Measurements from ENCODE around the gene BICRAL. TPM values are rescaled to one million over a fixed set of nuclear protein-coding genes. Genes with fewer than 3 reads are reported as not detected.
"Not testable (repeated sequence)": the region's sequence is repeated elsewhere in the genome, so short reads cannot be mapped to it uniquely, and the experiment has no call there.

BICRAL gene
- total and polyA plus RNA-seq, 2 experiments from 2014 or later = 2.5 to 5.4 TPM

- WGBS, 2 experiments (ENCODE audit: low coverage in 1 of 2, low lambda C conversion rate in 2 of 2, missing lambda C conversion rate in 2 of 2) = 36 to 37% methylated on average over 8 of the region's 8 CpGs
- no peaks in the 10 kb centered on the region for H4K20me1 ChIP-seq (ENCODE audit: insufficient read depth)
- peak overlapping the region; percentile 74; the same call in 1 of the 2 replicates for H2AFZ ChIP-seq
- DNase-seq = no peak
- in situ Hi-C loops (cut with MboI) = loop anchor here (10.0 kb wide), 1 partner anchor 245 kb away; no protein-coding TSS in a partner anchor
- H3K4me2 ChIP-seq (ENCODE audit: unreplicated experiment) = no peak overlapping the region
- H3K4me3 ChIP-seq = no peak overlapping the region
- no peaks in the 10 kb centered on the region for H3K9me2 ChIP-seq (ENCODE audit: insufficient read depth)
- no peaks in the 10 kb centered on the region for H3K27me3 ChIP-seq (replicated peaks; ENCODE audit: insufficient read depth)
- TF ChIP-seq EZH2phosphoT487 (IDR thresholded peaks at IDR 0.05; ENCODE audit: insufficient read depth, low read depth) = no peak
- no peaks in the 10 kb centered on the region for H3K9me3 ChIP-seq (ENCODE audit: low read depth)
- no peaks in the 10 kb centered on the region for H3K79me2 ChIP-seq (ENCODE audit: insufficient read depth)
- no peak overlapping the region for H3K9ac ChIP-seq
- no peaks in the 10 kb centered on the region for H3F3A ChIP-seq (ENCODE audit: insufficient read depth)
- no peaks in the 10 kb centered on the region for H3K4me1 ChIP-seq (ENCODE audit: insufficient read depth)
- no peaks in the 10 kb centered on the region for H3K36me3 ChIP-seq (ENCODE audit: low read depth)
- no peak overlapping the region for H3K27ac ChIP-seq
Measured at GRCh38 chr6:42899871-42900270, 118.0 kb downstream of the BICRAL start.

DNA sequence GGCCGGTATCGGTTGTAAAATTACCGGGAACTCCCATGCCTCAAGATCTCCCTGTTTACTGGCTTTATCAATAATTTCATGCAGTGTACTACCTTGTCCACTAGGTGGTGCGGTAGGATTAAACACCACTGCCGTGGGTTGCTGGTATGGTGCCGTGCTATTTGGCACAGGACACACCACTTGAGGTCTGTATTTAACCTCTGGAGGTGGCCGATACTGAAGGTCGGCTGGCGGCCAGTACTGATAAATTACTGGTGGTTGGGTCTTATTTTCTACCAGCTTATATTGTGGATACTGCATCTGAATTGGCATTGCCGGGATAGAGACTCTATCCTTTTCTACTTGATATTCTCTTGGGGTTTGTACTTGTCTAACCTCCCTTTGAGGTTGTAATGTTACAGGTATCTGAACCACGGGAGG, 119.7 kb downstream of the BICRAL start:
- Histone ChIP-seq H3K79me2 (ENCODE audit: insufficient read depth) (no peaks in the 10 kb centered on the region), H3K9ac (no peak overlapping the region), H3K9me3 (ENCODE audit: low read depth) (no peaks in the 10 kb centered on the region), H2AFZ (peak overlapping the region; percentile 65), H3K9me2 (ENCODE audit: insufficient read depth) (no peaks in the 10 kb centered on the region), H3F3A (ENCODE audit: insufficient read depth) (no peaks in the 10 kb centered on the region), H3K36me3 (ENCODE audit: low read depth) (no peaks in the 10 kb centered on the region), H3K4me2 (ENCODE audit: unreplicated experiment) (peak overlapping the region; percentile 74), H3K4me1 (ENCODE audit: insufficient read depth) (no peaks in the 10 kb centered on the region), H3K27me3 (replicated peaks; ENCODE audit: insufficient read depth) (no peaks in the 10 kb centered on the region), H3K4me3 (no peak overlapping the region), H3K27ac (no peak overlapping the region), H4K20me1 (ENCODE audit: insufficient read depth) (no peaks in the 10 kb centered on the region)
- in situ Hi-C loops (cut with MboI) = loop anchor here (10.0 kb wide), 1 partner anchor 243 kb away; no protein-coding TSS in a partner anchor
- peak; percentile 82 for DNase-seq
- TF ChIP-seq EZH2phosphoT487 (IDR thresholded peaks at IDR 0.05; ENCODE audit: insufficient read depth, low read depth) = no peak
- no peak for TF ChIP-seq EZH2 (IDR thresholded peaks at IDR 0.05; ENCODE audit: insufficient read depth, poor library complexity, severe bottlenecking)
- 1% methylated on average over 11 of the region's 11 CpGs for WGBS, 2 experiments (ENCODE audit: low coverage in 1 of 2, low lambda C conversion rate in 2 of 2, missing lambda C conversion rate in 2 of 2)

- not testable (repeated sequence) for H3K27ac ChIP-seq; H3K4me2 ChIP-seq (ENCODE audit: unreplicated experiment); H3K4me1 ChIP-seq (ENCODE audit: insufficient read depth); H3K36me3 ChIP-seq (ENCODE audit: low read depth); H4K20me1 ChIP-seq (ENCODE audit: insufficient read depth); H2AFZ ChIP-seq; H3K9me3 ChIP-seq (ENCODE audit: low read depth); DNase-seq; H3K27me3 ChIP-seq (replicated peaks; ENCODE audit: insufficient read depth); H3F3A ChIP-seq (ENCODE audit: insufficient read depth); H3K79me2 ChIP-seq (ENCODE audit: insufficient read depth); H3K9me2 ChIP-seq (ENCODE audit: insufficient read depth); H3K9ac ChIP-seq; H3K4me3 ChIP-seq
- WGBS, 2 experiments (ENCODE audit: low coverage in 1 of 2, low lambda C conversion rate in 2 of 2, missing lambda C conversion rate in 2 of 2) = 85% methylated on average over 22 of the region's 22 CpGs
- in situ Hi-C loops (cut with MboI) = loop anchor here (10.0 kb wide), 1 partner anchor 242 kb away; no protein-coding TSS in a partner anchor
Measured at GRCh38 chr6:42902429-42903263, 120.8 kb downstream of the BICRAL start.

GRCh38 chr6:42904467-42904866, 122.6 kb downstream of the BICRAL start:
- Histone ChIP-seq H2AFZ (no peak overlapping the region), H3K36me3 (ENCODE audit: low read depth) (no peaks in the 10 kb centered on the region), H3K9me2 (ENCODE audit: insufficient read depth) (no peaks in the 10 kb centered on the region), H3K79me2 (ENCODE audit: insufficient read depth) (no peaks in the 10 kb centered on the region), H3K9me3 (ENCODE audit: low read depth) (no peaks in the 10 kb centered on the region), H3F3A (ENCODE audit: insufficient read depth) (no peaks in the 10 kb centered on the region), H3K9ac (no peak overlapping the region), H3K4me2 (ENCODE audit: unreplicated experiment) (no peak overlapping the region), H3K4me3 (no peak overlapping the region), H4K20me1 (ENCODE audit: insufficient read depth) (no peaks in the 10 kb centered on the region), H3K27ac (no peak overlapping the region), H3K4me1 (ENCODE audit: insufficient read depth) (no peaks in the 10 kb centered on the region), H3K27me3 (replicated peaks; ENCODE audit: insufficient read depth) (no peaks in the 10 kb centered on the region)
- 89 to 91% methylated on average over 10 of the region's 10 CpGs for WGBS, 2 experiments (ENCODE audit: low coverage in 1 of 2, low lambda C conversion rate in 2 of 2, missing lambda C conversion rate in 2 of 2)
- no peak for DNase-seq
- no peak for TF ChIP-seq EZH2 (IDR thresholded peaks at IDR 0.05; ENCODE audit: insufficient read depth, poor library complexity, severe bottlenecking)
- TF ChIP-seq EZH2phosphoT487 (IDR thresholded peaks at IDR 0.05; ENCODE audit: insufficient read depth, low read depth) = no peak
- in situ Hi-C loops (cut with MboI) = loop anchor here (10.0 kb wide), 1 partner anchor 240 kb away; no protein-coding TSS in a partner anchor
